HepG2 (cell line): ENCODE results near the gene ADRA2A.

ENCODE experiments used
- AFF4 ChIP-seq: sonication (generic); formaldehyde crosslinking; IDR thresholded peaks from 2 replicates; pipeline ENCODE4 v1.4.0; 2020; ENCODE audit warnings: missing genetic modification reagents
- AKNA ChIP-seq: sonication (generic); formaldehyde crosslinking; IDR thresholded peaks from 2 replicates; pipeline ENCODE4 v1.4.0; 2020; ENCODE audit warnings: missing genetic modification reagents, borderline replicate concordance
- BCLAF1 ChIP-seq: fragments of 450-650 bp; IDR thresholded peaks from 2 replicates; pipeline ENCODE4 v1.6.1; 2017; ENCODE audit warnings: mild to moderate bottlenecking
- EP300 ChIP-seq, 3 experiments: sonication (generic) in 1 of 3; formaldehyde crosslinking in 1 of 3; IDR thresholded peaks; 2 replicates each; pipeline versions ENCODE4 v1.5.1 to v1.6.1; 2011 to 2020; ENCODE audit warnings: low read depth in 2 of 3, low read length in 2 of 3, borderline replicate concordance in 1 of 3, improper control_type of control experiment in 1 of 3, mild to moderate bottlenecking in 1 of 3, missing genetic modification reagents in 1 of 3, moderate library complexity in 1 of 3
- MEIS1 ChIP-seq: sonication (generic); formaldehyde crosslinking; IDR thresholded peaks from 2 replicates; pipeline ENCODE4 v1.9.0; 2021; ENCODE audit warnings: mild to moderate bottlenecking, missing genetic modification reagents, moderate library complexity, borderline replicate concordance
- MIER3 ChIP-seq: IDR thresholded peaks from 2 replicates; pipeline ENCODE4 v1.6.1; 2016; ENCODE audit warnings: missing compliant biosample characterization, borderline replicate concordance
- MLLT10 ChIP-seq: sonication (generic); formaldehyde crosslinking; IDR thresholded peaks from 2 replicates; pipeline ENCODE4 v1.4.0; 2020; ENCODE audit warnings: missing genetic modification reagents
- MXD1 ChIP-seq: sonication (generic); formaldehyde crosslinking; IDR thresholded peaks from 2 replicates; pipeline ENCODE4 v1.4.0; 2020; ENCODE audit warnings: mild to moderate bottlenecking, missing genetic modification reagents
- NR2C2 ChIP-seq: sonication (generic); formaldehyde crosslinking; IDR thresholded peaks from 2 replicates; pipeline ENCODE4 v1.4.0; 2020; ENCODE audit warnings: missing genetic modification reagents, mild to moderate bottlenecking, moderate library complexity, borderline replicate concordance
- REST ChIP-seq, 2 experiments: IDR thresholded peaks; 2 replicates each; pipeline ENCODE4 v1.6.1; 2011 to 2012; ENCODE audit warnings: low read length in 2 of 2, borderline replicate concordance in 1 of 2, low read depth in 1 of 2, mild to moderate bottlenecking in 1 of 2, moderate library complexity in 1 of 2
- SP1 ChIP-seq, 2 experiments: fragments of 450-650 bp in 1 of 2; sonication (generic) in 1 of 2; formaldehyde crosslinking in 1 of 2; IDR thresholded peaks; 2 replicates each; pipeline versions ENCODE4 v1.4.0 to v1.6.1; 2016 to 2020; ENCODE audit warnings: missing genetic modification reagents in 1 of 2
- ZMYM4 ChIP-seq: sonication (generic); formaldehyde crosslinking; IDR thresholded peaks from 2 replicates; pipeline ENCODE4 v1.8.1; 2023; ENCODE audit warnings: mild to moderate bottlenecking, missing genetic modification reagents
- ZNF747 ChIP-seq: sonication (generic); formaldehyde crosslinking; IDR thresholded peaks from 2 replicates; pipeline ENCODE4 v1.8.1; 2023; ENCODE audit warnings: missing genetic modification reagents, mild to moderate bottlenecking, borderline replicate concordance

- TF ChIP-seq ZMYM4 (no peak), REST (IDR thresholded peaks at IDR 0.05; ENCODE audit: borderline replicate concordance in 1 of 2, low read depth in 1 of 2, low read length in 2 of 2) (no peak), EP300 (IDR thresholded peaks at IDR 0.05; ENCODE audit: low read depth in 2 of 2, low read length in 2 of 2) (no peak), EP300 (CRISPR knock-in tag; IDR thresholded peaks at IDR 0.05; ENCODE audit: borderline replicate concordance) (no peak), ZNF747 (no peak), MEIS1 (no peak), AKNA (CRISPR knock-in tag) (no peak), MXD1 (CRISPR knock-in tag) (no peak), BCLAF1 (no peak), MLLT10 (CRISPR knock-in tag) (no peak), SP1 (IDR thresholded peaks at IDR 0.05) (no peak), SP1 (CRISPR knock-in tag; IDR thresholded peaks at IDR 0.05) (no peak), NR2C2 (CRISPR knock-in tag) (no peak), AFF4 (no peak), MIER3 (no peak)
Measured at GRCh38 chr10:111103196-111103840, 26.5 kb downstream of the ADRA2A start.
